ENCODE measurements around the gene JPT1.
A peak's percentile ranks its signal among the peaks of the same experiment; 100 is the strongest.

JPT1 gene

GRCh38 chr17:75105126-75106080 lies 48.9 kb downstream of the JPT1 start:
- no peak for DNase-seq (ENCODE audit: low spot score)

GRCh38 chr17:75103601-75104554 lies 50.4 kb downstream of the JPT1 start:
- DNase-seq (ENCODE audit: low spot score) = no peak

GRCh38 chr17:75102385-75102821 lies 51.9 kb downstream of the JPT1 start:
- DNase-seq (ENCODE audit: low spot score) = no peak

GRCh38 chr17:75099881-75100595 lies 54.3 kb downstream of the JPT1 start:
- no peak for DNase-seq (ENCODE audit: low spot score)

- DNase-seq (ENCODE audit: low spot score) = no peak
These were observed 55.5 kb downstream of the JPT1 start for GRCh38 chr17:75098861-75099260.

GRCh38 chr17:75097865-75098264 lies 56.4 kb downstream of the JPT1 start:
- DNase-seq (ENCODE audit: low spot score) = no peak

- DNase-seq (ENCODE audit: low spot score) = no peak
These were observed 58.2 kb downstream of the JPT1 start for GRCh38 chr17:75096082-75096625.

GRCh38 chr17:75094871-75095399 lies 59.4 kb downstream of the JPT1 start:
- DNase-seq (ENCODE audit: low spot score) = no peak

- no peak for DNase-seq (ENCODE audit: low spot score)
These were observed 60.7 kb downstream of the JPT1 start for GRCh38 chr17:75093548-75094158.

GRCh38 chr17:75091855-75092327 lies 62.4 kb downstream of the JPT1 start:
- DNase-seq (ENCODE audit: low spot score) = no peak

GRCh38 chr17:75090871-75091854 lies 63.1 kb downstream of the JPT1 start:
- DNase-seq (ENCODE audit: low spot score) = no peak

GRCh38 chr17:75088465-75089417 lies 65.6 kb downstream of the JPT1 start:
- DNase-seq (ENCODE audit: low spot score) = no peak

GRCh38 chr17:75087558-75088453 lies 66.5 kb downstream of the JPT1 start, which contains the start of gene SLC16A5:
Gene SLC16A5, plus strand, starts transcription at chr17:75087954. Its CDS starts 5,683 bp downstream, at chr17:75093637.
- peak; percentile 34 for DNase-seq (ENCODE audit: low spot score)

GRCh38 chr17:75087182-75087557 lies 67.1 kb downstream of the JPT1 start:
- no peak for DNase-seq (ENCODE audit: low spot score)

- no peak for DNase-seq (ENCODE audit: low spot score)
These were observed 67.7 kb downstream of the JPT1 start for GRCh38 chr17:75086496-75087181.

Measured in activated CD4-positive, alpha-beta T cell treated with anti-CD3 and anti-CD28 coated beads, Interleukin-2, Interleukin-4, amounts not matched to agents 100 ng/mL and 50 ng/mL, durations not matched to agents 16 hours and 8 hours (primary cell).